Thoracic aorta (tissue), 2 donors: ENCODE results near the gene PAQR6. TPM values are rescaled to one million over a fixed set of nuclear protein-coding genes. Genes with fewer than 3 reads are reported as not detected.
A peak's percentile ranks its signal among the peaks of the same experiment; 100 is the strongest.

Experiments
- ATAC-seq: fragments of 150-250 bp; one replicate; pipeline ENCODE4 v1.8.0; 2017; ENCODE audit warnings: low read depth; ENCODE audit not compliant: insufficient number of reproducible peaks, low FRiP score
- DNase-seq: peaks from one replicate; pipeline ENCODE4 v3.0.0-alpha.2; 2020; ENCODE audit warnings: low spot score
- H3K27ac ChIP-seq, 2 donors: fragments of 200-600 bp; sonication (generic); 1 replicate in 1 of 2; 2 replicates in 1 of 2; pipeline ENCODE4 v1.5.1; 2016; ENCODE audit warnings: mild to moderate bottlenecking in 2 of 2, moderate library complexity in 2 of 2
- H3K27me3 ChIP-seq: fragments of 200-600 bp; sonication (generic); replicated peaks from 2 replicates; pipeline ENCODE4 v1.6.0; 2016; ENCODE audit warnings: mild to moderate bottlenecking; ENCODE audit not compliant: insufficient read depth
- H3K36me3 ChIP-seq: fragments of 200-600 bp; sonication (generic); one replicate; pipeline ENCODE4 v1.5.1; 2016
- H3K4me1 ChIP-seq, 2 donors: fragments of 200-600 bp; sonication (generic); 1 replicate in 1 of 2; 2 replicates in 1 of 2; pipeline versions ENCODE4 v1.5.1 to v1.6.0; 2016; ENCODE audit warnings: low read depth in 2 of 2, mild to moderate bottlenecking in 1 of 2; ENCODE audit not compliant: control insufficient read depth in 1 of 2
- H3K4me3 ChIP-seq: fragments of 200-600 bp; sonication (generic); 2 replicates; pipeline ENCODE4 v1.5.1; 2016; ENCODE audit warnings: mild to moderate bottlenecking
- H3K9me3 ChIP-seq: fragments of 200-600 bp; sonication (generic); 2 replicates; pipeline ENCODE4 v1.5.1; 2016
- total RNA-seq, 2 donors: library from RNA; depleted of rRNA; stranded (reverse); fragments of >200 nt; gene quantifications; one replicate each; pipeline versions ENCODE4 v1.1.0 to v1.2.3, GENCODE V29; 2016
- TF ChIP-seq, protein P1 (sequence below): fragments of 200-600 bp; sonication (generic); IDR thresholded peaks from one replicate; pipeline ENCODE4 v1.5.1; 2019; ENCODE audit warnings: antibody characterized with exemption

PAQR6 gene
- total RNA-seq, 2 donors from 2014 or later = 0.27 to 2.5 TPM

DNA sequence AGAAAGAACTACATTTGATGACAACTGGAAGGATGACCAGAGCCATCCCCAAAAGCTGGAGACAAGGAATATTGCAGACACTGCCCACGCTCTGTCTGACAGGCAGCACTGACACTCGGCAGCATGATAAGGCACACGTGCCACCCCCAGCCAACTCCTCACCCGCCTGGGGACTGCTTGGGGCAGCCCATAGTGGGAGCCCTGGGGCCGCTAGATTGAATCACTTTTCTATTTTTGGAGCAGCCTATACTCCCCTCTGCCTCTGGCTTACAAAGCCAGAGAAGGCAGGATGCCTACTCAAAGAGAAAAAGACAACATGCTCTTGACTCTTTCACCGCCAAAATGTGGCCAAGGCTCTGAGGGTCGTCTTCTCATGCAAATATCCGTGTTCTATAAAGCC is 33.4 kb upstream of the PAQR6 start:
- peak overlapping the region; percentile 83 for H3K4me3 ChIP-seq
- H3K4me1 ChIP-seq = peaks cover 19 to 28% of the 10 kb centered on the region in 2 donors
- H3K9me3 ChIP-seq = no peaks in the 10 kb centered on the region
- no peak for DNase-seq
- H3K27ac ChIP-seq = no peak overlapping the region
- ATAC-seq = no peak
- H3K36me3 ChIP-seq = peaks cover 18% of the 10 kb centered on the region
- TF ChIP-seq, protein P1, sequence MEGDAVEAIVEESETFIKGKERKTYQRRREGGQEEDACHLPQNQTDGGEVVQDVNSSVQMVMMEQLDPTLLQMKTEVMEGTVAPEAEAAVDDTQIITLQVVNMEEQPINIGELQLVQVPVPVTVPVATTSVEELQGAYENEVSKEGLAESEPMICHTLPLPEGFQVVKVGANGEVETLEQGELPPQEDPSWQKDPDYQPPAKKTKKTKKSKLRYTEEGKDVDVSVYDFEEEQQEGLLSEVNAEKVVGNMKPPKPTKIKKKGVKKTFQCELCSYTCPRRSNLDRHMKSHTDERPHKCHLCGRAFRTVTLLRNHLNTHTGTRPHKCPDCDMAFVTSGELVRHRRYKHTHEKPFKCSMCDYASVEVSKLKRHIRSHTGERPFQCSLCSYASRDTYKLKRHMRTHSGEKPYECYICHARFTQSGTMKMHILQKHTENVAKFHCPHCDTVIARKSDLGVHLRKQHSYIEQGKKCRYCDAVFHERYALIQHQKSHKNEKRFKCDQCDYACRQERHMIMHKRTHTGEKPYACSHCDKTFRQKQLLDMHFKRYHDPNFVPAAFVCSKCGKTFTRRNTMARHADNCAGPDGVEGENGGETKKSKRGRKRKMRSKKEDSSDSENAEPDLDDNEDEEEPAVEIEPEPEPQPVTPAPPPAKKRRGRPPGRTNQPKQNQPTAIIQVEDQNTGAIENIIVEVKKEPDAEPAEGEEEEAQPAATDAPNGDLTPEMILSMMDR = no peak
- no peaks in the 10 kb centered on the region for H3K27me3 ChIP-seq

DNA sequence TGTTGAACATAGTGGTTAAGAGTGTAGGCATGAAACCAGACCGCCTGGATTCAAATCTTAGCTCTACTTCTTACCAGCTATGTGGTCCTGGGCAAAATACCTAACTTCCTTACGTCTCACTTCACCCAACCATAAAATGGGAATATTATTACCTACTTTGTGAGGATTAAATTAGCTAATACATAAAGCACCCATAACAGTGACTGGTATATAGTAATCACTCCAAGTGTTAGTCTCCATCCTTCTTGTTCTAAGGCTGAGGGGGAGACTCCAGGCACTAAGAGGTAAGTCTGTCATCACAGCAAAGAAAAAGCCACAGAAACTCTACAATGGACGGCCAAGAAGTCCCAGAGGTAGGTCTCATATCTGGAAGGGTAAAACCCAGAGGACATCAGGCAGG is 32.0 kb upstream of the PAQR6 start:
- no peak for ATAC-seq
- Histone ChIP-seq H3K36me3 (peaks cover 31% of the 10 kb centered on the region), H3K4me3 (no peak overlapping the region), H3K27me3 (no peaks in the 10 kb centered on the region), H3K4me1 (peaks cover 19 to 28% of the 10 kb centered on the region in 2 donors), H3K27ac (no peak overlapping the region), H3K9me3 (no peaks in the 10 kb centered on the region)
- no peak for DNase-seq
- TF ChIP-seq, protein P1 = no peak

DNA sequence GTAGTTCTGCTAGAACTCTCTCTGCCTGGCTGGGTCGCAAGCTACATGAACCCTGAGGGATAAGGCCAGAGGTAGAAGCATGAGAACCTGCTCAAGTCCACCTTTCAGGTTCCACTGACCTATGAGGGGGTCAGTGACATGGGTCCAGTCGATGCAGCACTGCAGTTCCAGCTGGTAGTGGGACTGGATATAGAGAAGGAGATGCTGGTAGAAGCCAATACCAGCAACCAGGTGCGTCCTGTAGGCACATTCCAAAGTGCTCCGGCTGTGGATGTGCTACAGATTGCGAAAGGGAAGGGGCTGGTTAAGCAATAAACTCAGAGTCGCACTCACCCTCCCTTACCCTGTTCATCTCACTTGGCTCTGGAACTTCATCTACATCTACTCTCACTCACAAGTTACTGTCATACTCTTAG is 29.1 kb upstream of the PAQR6 start:
- no peak overlapping the region for H3K4me3 ChIP-seq
- peaks cover 10 to 19% of the 10 kb centered on the region in 2 donors for H3K4me1 ChIP-seq
- no peak for DNase-seq
- TF ChIP-seq, protein P1 = no peak
- H3K9me3 ChIP-seq = no peaks in the 10 kb centered on the region
- H3K36me3 ChIP-seq = peaks cover 59% of the 10 kb centered on the region
- H3K27ac ChIP-seq = no peak overlapping the region
- no peaks in the 10 kb centered on the region for H3K27me3 ChIP-seq
- no peak for ATAC-seq

DNA sequence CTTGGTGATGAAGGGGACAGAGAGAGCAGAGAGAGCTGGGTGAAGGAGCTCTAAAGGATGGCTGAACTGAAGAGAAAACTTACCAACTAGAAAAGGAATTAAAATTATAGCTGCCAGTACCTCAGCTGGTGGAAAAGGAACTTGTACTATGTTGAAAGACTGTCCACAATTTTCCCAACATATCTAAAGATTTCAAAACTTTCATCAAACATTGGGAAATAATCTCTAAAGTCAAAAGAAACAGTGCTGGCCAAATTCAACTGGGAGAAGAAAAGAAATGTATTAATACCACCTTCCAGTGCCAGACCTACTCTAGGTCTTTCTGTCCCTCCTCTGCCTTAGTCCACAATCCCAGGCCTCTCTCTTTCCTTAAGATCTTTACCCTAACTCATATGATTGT is 28.7 kb upstream of the PAQR6 start:
- ATAC-seq (no peak), DNase-seq (no peak)
- H3K27ac ChIP-seq = no peak overlapping the region
- no peaks in the 10 kb centered on the region for H3K27me3 ChIP-seq
- TF ChIP-seq, protein P1 = no peak
- peaks cover 62% of the 10 kb centered on the region for H3K36me3 ChIP-seq
- H3K9me3 ChIP-seq = no peaks in the 10 kb centered on the region
- peaks cover 6 to 14% of the 10 kb centered on the region in 2 donors for H3K4me1 ChIP-seq
- no peak overlapping the region for H3K4me3 ChIP-seq

DNA sequence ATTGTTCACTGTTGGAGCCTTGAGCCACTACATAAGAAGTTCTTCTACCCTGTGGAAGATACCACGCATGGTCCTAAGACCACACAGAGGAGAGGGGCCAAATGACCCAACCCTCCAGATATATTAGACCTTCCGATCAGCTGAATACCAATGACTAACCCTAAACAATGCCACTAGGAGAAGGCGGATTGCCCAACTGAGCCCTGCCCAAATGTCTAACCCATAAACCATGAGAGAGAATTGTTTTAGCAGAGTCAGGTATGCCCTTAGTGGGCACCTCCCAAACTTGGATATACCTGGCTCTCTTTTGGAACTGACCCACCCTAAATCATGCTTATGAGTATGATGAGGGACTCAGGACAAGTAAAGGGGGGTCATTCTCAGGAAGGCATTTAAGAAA is 22.5 kb upstream of the PAQR6 start:
- H3K36me3 ChIP-seq = peaks cover 81% of the 10 kb centered on the region
- no peak for ATAC-seq
- TF ChIP-seq, protein P1 = no peak

More for the DNA sequence above, 22.5 kb upstream of the PAQR6 start:
- H3K4me3 ChIP-seq = no peak overlapping the region
- H3K27me3 ChIP-seq = no peaks in the 10 kb centered on the region
- H3K4me1 ChIP-seq = no peaks in the 10 kb centered on the region
- no peaks in the 10 kb centered on the region for H3K9me3 ChIP-seq
- no peak for DNase-seq
- no peak overlapping the region for H3K27ac ChIP-seq
